CD4-positive, alpha-beta T cell treated with Interleukin-17A for 1 hour (primary cell): ENCODE data around the gene CPB1.
"Not testable (repeated sequence)": the region's sequence is repeated elsewhere in the genome, so short reads cannot be mapped to it uniquely, and the experiment has no call there.

Experiments
- DNase-seq: peaks from one replicate; pipeline ENCODE4 v3.0.0-alpha.2; 2020

CPB1 gene

DNA sequence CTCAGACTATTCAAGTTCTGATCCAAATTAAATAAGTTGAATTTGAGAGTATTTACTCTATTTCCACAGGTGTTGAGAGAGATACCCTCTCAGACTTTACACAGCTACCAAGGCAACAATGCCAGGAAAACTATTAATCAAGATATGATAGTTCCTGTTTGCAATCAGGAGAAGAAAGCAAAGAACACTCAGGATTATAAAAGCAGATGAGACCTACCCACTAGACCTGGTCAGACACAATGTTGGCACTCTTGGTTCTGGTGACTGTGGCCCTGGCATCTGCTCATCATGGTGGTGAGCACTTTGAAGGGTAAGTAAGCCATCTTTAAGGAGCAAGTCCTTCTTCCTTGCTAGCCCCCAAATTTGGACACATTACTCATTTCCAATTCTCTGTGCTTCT is at the start of gene CPB1:
CPB1 (plus strand) TSS at position 227 of the 400 bp plus-strand sequence; CDS start at position 240, 13 bp downstream.
- no peak for DNase-seq

DNA sequence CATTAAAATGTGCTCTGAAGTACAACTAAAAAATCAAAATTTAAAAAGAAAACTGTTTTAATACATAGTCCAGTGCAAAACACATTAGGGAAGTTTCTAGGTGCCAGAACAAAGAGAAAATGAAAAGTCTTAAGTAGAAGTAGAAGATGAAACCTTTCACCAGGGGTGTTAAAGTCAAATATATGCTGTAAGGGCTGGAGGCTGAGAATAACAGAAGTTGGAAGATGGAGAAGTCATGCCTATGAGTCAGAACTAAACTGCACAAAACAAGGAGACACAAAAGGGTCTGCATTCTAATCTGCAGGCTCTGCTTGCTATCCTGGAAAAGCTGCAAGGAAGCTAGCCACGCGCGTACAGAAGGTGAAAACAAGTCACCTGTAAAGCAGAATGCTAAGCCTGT is 48.7 kb upstream of the CPB1 start:
- no peak for DNase-seq

DNA sequence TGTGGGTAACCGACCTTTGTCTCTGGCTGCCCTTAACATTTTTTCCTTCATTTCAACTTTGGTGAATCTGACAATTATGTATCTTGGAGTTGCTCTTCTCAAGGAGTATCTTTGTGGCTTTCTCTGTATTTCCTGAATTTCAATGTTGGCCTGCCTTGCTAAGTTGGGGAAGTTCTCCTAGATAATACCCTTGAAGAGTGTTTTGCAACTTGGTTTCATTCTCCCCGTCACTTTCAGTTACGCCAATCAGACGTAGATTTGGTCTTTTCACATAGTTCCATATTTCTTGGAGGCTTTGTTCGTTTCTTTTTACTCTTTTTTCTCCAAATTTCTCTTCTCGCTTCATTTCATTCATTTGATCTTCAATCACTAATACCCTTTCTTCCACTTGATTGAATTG is 42.6 kb upstream of the CPB1 start:
- DNase-seq, result not testable (repeated sequence)

DNA sequence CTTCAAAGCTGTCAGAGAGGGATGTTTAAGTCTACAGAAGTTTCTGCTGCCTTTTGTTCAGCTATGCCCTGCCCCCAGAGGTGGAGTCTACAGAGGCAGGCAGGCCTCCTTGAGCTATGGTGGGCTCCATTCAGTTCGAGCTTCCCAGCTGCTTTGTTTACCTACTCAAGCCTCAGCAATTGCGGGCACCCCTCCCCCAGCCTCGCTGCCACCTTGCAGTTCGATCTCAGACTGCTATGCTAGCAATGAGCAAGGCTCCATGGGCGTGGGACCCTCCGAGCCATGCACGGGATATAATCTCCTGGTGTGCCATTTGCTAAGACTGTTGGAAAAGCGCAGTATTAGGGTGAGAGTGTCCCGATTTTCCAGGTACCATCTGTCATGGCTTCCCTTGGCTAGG is 41.5 kb upstream of the CPB1 start:
- DNase-seq, result not testable (repeated sequence)

DNA sequence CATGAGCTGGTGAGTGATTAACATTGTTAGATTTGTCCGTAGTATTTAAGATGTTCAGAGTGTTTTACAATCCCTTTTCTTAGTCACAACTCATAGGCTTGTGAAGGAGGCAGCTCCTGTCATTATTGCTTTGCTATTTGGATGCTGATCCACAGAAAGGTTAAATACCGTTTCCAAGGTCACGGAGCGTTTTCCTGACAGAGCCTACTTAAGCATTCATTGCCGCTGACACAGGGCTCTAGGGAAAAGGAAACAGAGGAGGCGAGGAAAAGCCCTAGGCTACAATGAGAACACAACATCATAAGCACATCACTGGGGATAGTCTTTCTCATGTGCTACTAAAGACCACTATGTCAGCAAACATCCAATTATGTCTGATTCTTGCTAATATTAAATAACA is 38.5 kb upstream of the CPB1 start:
- no peak for DNase-seq

DNA sequence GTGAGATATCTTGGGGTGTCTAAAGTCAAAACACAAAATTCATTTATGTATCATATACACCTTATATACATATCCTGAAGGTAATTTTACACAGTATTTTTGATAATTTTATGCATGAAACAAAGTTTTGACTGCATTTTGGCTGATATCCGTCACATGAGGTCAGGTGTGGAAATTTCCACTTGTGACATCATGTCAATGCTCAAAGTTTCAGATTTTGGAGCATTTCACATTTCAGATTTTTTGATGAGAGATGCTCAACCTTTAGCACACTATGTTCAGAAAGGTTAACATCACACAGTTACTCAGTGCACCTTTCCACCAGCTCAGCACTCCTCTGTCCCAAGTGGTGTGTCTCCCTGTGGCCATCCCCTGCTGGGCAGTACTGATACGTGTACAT is 37.7 kb upstream of the CPB1 start:
- DNase-seq, result no peak

DNA sequence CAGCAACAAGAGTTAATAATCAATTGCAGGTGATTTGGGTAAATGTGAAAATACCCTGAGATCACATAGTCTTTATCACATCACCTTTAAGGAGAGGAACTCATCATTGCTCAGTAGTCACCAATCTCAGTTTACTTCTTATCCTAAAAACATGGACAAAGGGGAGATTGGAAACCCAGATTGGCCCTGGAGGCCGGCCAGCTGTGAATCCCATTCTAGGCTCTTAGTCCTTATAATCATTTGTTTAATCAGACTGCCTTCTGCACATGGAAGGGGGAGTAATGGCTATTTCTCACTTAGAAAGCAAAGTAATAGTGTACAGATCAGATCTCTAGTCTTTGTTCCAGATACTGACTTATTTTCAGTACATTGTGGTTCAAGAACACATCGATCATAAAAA is 37.2 kb upstream of the CPB1 start:
- DNase-seq, result no peak

DNA sequence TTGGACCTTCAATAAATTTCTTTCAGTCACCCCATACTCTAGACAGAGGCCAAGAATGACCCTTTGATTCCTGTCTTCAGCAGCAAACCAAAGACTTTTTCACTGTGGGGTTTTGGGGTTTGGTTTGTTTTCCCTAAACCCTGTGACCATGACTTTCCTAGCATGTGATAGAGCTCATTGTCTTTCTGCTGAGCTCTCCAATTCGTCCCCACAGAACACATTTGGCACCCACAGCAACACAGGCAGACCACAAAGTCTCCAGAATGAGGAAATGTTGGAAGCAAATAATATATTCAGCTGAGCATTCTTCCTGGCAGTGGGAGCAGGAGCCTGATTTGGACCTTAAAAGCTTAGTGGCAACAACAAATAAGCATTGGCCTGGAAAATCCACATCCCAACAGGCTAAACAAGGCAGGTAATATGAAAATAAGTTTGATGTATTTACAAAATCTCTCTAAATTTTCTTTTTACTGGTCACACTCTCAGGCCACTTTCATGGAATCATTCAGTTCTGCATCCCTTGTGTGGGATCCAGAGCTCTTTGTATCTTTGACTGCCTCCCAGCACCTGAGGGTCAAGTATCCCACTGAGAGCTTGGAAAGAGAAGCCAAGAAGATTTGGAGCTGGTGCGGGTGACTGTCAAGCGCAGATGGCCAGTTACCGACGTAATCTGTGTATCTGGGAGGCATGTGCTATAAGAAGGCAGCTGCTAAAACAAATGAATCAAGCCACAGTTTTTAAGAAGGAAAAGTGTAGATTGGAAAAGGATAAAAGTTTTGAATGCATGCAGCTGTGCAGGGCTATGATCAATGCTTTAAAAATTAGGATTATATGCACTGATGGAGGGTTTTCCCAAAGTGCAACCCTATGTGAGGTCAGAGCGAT is 36.5 kb upstream of the CPB1 start:
- no peak for DNase-seq

DNA sequence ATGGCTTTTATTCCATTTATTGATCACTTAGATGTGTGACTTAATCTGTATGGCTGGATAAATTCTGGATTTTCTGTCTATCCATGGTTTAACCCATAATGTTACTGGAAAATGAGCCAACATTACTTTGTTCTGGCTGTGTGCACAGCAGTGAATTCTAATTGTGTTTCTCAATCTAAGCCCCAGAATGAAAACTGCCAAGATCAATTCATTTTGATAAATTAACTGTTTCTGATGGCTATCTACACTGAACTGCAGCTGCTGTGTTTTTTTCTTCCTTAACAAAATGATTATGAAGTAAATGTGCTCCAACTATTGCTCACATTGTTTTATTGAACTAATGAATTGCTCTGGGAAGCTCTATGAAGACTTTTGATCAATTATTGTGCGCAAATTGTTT is 35.7 kb upstream of the CPB1 start:
- no peak for DNase-seq

DNA sequence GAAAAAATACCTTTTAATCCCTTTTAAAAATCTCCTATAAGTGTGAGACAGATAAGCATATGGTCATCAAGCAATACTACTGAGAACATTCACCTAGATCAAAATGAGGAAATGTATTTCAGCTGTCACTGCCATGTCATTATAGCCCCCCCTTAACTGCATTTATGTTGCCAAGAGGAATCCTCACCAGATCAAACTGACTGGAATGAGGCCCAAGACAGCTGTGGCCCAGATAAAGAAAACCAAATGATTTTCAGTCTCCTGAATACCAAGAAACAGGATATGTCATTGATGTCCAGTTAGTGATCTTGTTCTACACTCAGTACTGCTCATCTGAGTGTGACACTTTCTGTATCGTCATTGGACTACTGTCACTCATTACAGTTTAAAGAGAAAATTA is 35.1 kb upstream of the CPB1 start:
- no peak for DNase-seq

DNA sequence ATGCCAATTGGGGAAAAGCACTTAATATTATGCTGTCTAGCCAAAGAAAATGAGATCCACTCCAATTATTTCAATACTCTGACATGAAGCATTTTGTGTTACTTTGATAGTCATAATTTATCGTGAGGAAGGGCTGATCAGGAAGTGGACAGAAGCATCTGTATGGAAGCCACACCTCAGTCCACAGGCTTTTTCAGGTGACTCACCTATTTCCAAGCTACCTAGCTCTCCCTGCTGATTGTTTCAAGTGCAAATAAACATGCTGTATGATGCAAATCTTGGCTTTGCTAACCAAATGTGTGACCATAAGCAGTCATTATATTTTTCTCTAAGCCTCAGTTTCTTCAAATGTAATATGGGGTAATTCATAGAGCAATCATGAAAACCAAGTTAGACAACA is 30.8 kb upstream of the CPB1 start:
- no peak for DNase-seq

DNA sequence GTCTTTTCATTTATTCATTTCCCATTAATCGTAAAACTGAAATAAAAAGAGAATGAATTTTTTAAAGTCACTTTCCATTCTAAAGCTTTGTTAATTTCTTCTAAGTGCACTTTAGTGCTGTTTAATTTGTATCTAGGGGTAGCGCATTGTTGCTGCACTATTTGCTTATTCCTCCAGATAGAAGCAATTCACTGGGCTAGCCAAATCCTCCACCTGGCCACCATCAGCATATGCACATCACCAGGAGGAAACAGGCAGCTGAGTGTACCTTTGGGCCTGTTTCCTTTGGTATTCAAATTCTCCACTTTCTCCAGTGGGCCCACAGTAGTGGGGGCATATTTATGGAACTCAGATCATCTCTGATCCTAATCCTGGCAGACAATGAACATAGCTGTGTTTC is 29.8 kb upstream of the CPB1 start:
- no peak for DNase-seq

DNA sequence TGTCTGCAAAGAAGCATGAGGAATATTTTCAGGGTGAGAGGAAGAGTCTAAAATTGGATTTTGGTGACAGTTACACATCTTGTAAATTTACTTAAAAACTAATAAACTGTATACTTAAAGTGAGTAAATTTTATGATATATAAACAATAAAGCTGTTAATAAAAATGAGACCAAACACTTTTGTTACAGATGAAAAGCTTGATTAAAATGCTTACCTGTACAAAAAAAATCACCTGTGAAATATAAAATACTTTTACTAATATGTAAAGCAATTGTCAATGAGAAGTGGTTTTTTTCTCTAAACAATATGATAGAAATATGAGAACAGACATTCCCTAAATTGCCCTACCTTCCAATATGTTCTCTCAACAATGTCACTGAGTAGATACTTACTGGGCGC is 27.2 kb upstream of the CPB1 start:
- no peak for DNase-seq

DNA sequence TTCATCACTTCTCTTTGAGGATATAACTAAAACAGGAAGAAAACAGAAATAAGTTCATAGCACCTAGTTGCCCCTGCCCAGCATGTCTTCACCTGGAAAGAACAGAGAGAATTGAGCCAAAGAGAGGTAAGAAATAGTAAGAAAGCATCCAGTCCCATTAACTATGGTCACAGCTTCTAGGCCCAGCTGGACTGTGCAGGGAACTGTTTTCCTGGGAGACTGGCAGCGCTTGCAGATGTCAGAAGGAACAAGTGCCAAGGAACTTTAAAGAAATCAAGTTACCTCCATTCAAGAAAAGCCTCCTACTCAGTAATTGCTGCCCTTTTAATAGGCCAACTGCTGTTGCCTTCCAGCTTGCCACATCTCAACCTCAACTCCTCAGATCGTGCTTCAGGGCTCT is 17.8 kb upstream of the CPB1 start:
- DNase-seq, result no peak

DNA sequence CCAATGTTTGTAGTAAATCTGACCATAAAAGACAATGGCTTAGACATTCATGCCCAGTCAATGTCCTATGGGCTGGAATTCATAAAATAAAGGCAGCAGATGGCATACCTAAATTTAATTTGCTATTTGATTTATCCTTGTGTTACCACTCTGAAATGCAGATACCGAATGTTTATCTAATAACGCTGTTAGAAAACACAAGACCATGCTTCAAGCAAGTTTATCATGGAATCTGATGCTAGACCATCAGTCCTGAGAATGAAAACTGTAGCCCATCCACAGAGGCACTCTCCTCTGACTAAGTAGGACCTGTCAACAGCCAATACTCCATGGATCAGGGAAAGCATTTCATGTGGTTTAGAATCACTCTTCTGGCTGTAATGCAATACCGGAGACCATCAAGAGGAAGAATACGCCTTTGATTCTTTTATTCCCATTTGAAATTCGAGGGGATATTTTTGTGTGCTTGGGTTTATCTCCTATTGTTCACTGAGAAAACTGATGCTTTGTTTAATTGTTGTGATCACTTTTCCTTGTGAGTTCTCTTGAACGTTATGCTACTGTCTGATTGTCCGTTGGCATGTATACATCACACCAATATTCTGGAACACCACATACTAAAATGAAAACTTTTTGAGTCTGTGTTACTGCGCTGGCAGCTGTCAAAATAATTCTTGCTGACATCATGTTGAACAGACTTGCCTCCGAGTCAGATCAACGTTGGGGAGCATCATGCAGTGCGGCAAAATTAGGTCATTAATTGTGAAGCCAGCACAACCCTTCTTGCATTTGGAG is 12.1 kb upstream of the CPB1 start:
- DNase-seq, result no peak

DNA sequence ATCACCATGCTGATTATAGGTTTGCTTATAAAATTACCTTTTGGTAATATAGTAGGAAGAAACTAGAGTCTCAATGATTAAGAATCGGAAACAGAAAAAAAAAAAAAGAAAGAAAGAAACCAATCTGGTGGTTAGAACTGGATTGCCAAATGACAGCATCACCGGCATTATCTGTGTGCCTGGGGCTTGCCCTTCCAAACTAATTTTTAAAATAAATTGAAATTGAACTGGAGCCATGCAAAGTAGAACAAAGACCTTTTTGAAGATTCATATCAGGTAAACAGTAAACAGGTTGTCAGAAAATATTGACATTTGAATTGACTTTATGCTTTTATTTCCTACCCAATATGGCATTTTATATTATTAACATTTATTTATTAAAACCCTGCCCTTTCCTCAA is 11.2 kb upstream of the CPB1 start:
- DNase-seq, result no peak

DNA sequence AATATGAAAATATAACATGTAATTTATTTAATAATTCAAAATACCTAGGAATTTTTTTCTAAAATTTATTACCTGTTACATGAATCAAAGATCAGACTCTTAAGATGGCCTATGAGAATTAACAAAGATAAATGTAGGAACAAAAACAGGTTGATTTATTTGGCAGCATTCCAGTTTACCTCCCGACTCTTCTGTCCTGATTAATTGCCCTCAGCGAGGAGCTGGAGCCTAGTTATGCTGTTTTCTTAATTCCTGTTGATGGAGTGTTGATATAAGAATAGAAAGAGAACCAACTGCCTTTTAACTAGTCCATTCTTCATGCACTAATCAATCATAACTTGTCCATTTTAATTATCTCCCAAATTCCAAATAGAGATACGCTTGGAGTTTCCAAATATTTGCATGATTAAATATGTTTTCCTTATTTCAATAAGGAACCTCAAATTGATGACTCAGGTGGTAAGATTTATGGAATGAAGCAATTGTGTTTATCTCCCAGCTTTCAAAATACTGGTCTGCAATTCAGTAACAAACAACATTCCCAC is 10.6 kb upstream of the CPB1 start:
- DNase-seq, result no peak

DNA sequence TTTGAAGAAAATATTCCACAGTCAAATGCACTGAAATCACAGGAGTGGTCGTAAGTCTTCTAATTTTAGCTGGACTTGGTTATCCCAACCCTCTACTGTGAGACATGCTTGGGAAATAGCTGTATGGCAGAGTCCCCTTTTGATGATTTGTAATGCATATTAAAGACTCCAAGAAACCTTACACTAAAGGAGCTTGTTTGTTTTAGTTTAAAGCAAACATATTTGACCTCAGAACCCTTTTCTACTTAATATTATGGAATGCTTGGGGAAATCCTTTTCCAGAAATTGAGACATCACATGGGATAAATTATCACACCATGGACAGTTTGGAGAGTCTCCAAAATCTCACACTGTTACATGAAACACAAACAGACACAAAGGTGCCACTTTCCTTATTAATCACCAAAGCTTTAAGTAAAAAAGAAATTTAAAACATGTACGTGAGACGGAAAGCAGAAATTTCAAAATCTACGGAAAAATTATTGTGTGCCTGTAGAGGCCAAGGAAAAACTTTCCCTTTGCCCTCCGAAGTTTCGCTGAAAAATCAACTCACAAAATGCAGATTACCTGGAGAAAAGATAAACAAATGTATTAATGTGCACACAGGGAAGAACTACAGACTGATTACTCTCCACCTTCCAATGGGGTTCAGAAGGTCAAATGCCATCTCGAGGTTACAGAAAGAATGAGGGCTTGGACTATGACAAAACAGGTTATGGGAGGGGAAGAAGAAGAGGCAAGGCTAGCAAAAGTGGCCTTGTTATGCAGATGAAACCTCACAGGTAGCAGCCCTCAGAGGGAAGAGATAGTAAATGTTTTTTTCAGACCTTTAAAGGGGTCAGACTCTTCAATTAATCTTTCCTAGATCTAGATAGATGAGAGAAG is 7.0 kb upstream of the CPB1 start:
- no peak for DNase-seq

DNA sequence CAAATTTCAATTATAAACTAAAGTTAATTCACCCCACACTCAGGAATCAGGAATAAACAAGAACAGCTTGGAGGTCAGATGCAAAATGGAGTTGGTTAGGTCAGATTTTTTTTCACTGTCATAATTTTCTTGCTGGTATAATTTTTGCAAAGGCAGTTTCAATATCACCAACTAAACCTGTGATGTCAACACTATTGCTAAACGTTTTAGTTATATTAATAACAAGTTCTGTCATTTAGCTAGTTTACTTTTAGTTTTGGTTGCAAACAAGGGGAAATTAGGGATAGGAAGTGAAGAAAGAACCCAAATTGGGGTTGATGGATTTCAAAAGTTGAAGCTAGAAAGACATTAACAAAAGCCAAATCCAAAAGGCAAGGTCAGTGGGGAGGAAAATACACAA is 4.6 kb upstream of the CPB1 start:
- DNase-seq, result no peak

DNA sequence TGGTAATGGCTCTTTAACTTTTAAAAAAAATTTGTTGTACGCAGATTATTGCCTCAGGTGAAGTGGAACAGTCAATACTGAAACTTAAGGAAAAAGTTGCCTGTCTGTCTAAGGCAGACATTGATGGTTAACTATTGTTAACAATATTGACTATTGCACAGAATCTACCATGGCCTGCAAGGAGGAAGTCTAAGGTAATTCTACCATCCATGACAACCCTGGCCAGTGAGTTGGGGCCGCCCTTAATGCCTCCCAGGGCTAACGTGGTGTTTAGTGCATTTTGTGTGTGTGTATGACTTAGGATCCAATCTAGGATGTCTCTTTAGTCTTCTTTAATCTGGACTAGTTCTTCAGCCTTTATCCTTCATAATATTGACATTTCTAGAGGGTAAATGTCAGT is 2.1 kb upstream of the CPB1 start:
- DNase-seq, result no peak

DNA sequence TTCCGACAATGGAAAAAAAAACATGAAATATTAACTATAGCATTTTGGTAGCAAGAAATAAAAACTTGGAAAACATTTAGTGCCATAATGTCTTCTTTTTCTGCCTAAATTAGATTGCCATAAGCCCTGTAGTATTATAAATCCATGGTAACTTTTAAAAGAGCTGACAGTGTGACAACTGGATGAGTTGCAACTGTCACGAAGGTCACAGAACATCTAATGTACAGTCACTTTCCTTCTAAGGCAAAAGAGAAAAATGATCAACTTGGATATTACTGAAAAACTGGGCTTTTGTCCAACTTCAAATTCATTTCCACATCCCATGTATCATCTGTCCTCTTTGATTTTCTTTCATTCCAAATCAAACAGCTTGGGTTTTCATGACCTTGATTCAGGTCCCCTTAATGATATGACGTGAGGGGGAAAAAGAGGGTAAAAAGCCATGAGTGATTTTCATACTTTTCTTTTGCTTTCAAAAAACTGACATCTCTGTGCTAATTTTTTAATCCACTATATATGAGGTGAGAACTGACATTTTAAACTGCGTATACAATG is 602 bp downstream of the CPB1 start:
- DNase-seq, result no peak

DNA sequence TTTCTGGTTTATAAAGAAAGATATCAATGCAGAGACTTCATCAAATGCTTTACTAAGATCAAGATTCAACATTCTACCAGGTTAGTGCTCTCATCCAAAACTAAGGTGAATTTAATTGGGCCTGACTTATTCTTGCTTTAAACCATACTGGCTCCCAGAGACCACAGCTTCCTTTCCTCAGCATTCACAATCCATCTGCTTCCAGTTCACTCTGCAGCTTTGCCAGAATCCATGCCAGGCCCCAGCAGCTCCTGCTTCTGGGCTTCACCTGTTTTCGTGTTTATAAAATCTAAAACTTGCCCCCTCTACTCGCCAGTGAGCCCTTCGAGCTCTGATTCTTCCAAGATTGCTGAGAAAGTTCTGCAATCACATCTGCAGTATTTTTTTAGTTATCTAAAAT is 2.3 kb downstream of the CPB1 start:
- DNase-seq, result no peak

DNA sequence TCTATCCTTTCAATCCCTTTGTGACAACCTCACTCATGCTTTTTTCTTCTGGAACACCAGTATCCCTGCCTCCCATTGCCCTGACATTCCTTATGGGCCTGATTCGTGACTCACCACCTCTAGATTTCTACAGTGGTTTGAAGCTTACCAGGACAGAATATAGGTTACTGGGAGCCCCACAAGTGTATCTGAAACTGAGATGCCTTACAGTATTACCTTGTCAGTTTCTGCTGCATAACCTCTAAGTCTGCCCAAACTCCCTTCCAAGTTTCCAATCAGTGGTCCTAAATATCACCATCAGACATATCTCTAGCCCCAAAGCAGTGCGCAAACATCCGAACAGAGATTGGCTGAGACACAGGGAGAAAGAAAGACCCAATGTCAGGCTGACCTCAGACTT is 5.6 kb downstream of the CPB1 start:
- no peak for DNase-seq
